ENCODE measurements around the gene FRK.
"Not testable (repeated sequence)": the region's sequence is repeated elsewhere in the genome, so short reads cannot be mapped to it uniquely, and the experiment has no call there.

Gene FRK

DNA sequence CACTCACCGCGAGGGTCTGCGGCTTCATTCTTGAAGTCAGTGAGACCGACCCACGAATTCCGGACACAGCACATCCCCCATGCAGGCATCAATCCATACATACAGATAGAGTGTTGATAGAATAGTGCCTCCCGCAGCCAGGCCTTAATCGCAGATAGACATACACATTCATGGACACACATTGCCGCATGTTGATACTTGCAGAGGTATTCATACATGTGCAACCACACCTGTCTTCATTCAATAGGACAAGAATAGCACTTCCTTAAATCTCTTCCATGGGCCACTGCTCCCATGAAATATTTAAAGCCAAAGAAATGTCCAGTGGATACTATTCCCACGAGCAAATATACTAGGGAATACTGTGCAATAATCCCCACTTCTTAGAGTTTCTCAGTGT lies 170.5 kb downstream of the FRK start:
- no peak for DNase-seq (ENCODE audit: low spot score)

DNA sequence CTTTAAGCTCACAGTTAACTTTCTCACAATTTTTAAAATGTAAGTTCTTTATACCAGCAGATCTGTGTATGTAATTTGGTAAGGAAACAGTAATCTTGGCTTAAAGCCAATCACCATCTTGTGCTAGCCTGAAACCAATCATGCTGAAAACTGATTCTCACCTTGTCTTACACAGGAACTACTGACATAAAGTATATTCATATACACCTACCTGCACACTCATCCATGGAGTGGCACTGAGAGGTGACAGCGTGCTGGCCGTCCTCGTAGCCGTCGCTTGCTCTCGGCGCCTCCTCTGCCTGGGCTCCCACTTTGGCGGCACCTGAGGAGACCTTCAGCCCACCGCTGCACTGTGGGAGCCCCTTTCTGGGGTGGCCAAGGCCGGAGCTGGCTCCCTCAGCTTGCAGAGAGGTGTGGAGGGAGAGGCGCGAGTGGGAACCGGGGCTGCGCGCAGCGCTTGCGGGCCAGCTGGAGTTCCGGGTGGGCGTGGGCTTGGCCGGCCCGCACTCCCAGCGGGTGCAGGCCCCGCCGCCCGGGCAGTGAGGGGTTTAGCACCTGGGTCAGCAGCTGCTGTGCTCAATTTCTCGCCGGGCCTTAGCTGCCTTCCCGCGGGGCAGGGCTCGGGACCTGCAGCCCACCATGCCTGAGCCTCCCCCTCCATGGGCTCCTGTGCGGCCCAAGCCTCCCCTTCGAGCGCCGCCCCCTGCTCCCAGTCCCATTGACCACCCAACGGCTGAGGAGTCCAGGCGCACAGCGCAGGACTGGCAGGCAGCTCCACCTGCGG lies 171.8 kb downstream of the FRK start:
- not testable (repeated sequence) for DNase-seq (ENCODE audit: low spot score)

DNA sequence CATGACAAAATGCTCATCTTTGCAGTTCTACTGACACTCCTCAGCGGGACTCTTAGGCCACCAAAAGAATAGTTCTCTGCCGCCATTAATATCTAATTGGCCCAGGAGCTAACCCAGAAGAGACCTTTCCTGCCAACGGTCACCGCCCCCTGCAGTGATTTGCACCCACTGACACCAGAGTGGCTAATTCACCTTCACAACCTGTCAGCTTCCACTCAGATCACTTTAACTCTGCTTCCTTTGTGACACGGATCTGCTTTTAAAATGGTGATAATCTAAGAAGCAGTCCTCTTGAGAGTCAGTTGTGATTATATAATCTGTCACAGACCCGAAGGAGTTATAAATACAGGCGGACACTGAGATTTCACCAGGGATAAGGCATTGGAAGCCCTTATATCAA lies 172.8 kb downstream of the FRK start:
- peak; percentile 44 for DNase-seq (ENCODE audit: low spot score)

DNA sequence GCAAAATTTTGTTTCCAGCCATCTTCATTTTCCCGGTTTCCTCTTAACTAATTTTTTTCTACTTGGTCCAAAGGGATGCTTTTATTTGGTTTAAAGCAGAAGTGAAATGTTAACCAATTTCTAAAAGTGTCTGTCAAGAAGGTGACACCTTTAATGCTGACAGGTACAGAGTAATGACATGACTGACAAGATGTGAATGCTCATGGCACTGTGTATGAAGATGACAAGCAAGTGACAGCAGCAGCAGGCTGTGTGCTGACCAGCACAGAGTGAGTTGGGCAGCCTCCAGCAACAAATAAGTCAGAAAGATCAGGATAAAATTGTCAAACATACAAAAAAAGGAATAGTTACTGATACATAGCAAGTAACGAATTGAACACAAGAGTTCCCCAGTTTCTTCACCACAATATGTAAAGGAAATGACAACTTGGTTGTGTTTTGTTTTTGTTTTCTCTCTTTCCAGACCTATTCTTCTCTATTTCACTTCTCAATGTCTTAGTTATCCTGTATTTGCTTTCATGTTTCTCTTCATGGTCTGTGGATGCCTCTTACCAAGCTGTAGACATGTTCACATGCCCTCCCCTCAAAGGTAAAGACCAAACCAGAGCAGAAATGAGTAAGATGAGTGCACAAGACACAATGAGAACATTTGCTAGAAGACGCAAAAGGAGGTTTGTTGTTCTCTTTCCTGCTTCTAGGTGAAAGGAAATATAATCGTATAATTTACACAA lies 174.9 kb downstream of the FRK start:
- no peak for DNase-seq (ENCODE audit: low spot score)

DNA sequence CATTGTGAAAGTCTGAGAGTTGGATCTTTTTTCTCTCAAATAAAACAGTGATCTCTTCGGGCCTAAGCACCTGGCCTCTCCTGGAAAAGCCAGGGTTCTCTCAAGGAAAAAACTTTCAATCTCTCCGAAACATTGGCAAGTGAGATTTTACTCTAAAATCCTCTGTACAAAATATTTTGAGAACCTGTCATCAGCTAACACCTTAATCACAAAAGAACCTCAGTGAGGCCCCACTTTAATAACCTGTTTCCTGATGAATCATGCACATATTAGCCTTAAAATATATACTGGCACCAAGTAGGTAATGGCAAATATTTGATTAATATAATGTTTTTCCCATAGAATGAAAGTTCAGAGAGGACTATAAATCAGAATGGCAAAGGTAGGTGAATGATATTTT lies 177.9 kb downstream of the FRK start:
- no peak for DNase-seq (ENCODE audit: low spot score)

DNA sequence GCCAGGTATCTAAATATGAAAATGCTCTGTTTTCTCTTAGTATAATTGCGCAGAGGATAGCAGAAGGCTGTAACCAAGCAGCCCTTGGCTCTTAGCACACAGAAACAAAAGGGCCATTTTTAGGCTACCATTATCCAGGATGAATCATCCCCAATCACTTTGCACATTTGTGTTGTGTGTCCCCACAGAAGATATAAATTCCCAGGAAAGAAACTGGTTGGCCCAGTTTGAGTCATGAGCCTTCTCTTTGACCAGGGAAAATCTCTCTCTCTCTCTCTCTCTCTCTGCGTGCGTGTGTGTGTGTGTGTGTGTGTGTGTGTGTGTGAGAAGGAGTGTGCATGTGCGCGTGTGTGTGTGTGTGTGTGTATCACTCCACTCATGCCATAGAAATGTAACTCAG lies 178.5 kb downstream of the FRK start:
- DNase-seq (ENCODE audit: low spot score), result no peak

All from SK-N-DZ (cell line).